Muscle of back (tissue), 11 donors: ENCODE results near the gene TGM5. TPM values are rescaled to one million over a fixed set of nuclear protein-coding genes. Genes with fewer than 3 reads are reported as not detected.

ENCODE experiments used
- DNase-seq, 3 donors: peaks; one replicate each; pipeline versions ENCODE4 v3.0.0 to v3.0.0-alpha.2; 2013
- polyA plus RNA-seq, 10 donors: library from polyadenylated mRNA; unstranded; fragments of 120-200 nt; gene quantifications; one replicate each; pipeline ENCODE4 v1.2.1, GENCODE V29; 2013; ENCODE audit not compliant: insufficient read length in 10 of 10

TGM5 gene
- polyA plus RNA-seq, 10 donors, result 0.04 to 0.50 (median 0.25) TPM; not detected in 2

- no peak for DNase-seq
Observed at GRCh38 chr15:43196760-43197548, 69.8 kb downstream of the TGM5 start.

GRCh38 chr15:43194795-43195194 is 71.9 kb downstream of the TGM5 start:
- no peak for DNase-seq

DNA sequence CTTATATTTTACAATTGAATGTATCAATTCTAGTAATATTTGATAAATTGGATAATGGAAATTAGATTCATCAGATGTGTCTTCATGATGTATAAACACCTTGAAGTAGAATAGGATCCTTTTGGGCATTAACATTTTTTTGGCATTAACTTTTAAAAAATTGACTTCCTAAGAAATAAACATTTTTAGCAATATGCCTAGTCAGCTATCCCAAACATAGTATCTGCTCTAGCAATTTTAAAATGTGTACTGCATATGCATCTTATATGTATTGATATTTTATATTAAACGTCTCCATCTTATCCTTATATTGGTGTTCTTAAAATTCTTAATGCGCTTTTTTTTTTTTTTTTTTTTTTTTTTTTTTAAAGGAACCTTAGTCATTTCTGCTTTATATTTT is 73.0 kb downstream of the TGM5 start:
- DNase-seq, result no peak

DNA sequence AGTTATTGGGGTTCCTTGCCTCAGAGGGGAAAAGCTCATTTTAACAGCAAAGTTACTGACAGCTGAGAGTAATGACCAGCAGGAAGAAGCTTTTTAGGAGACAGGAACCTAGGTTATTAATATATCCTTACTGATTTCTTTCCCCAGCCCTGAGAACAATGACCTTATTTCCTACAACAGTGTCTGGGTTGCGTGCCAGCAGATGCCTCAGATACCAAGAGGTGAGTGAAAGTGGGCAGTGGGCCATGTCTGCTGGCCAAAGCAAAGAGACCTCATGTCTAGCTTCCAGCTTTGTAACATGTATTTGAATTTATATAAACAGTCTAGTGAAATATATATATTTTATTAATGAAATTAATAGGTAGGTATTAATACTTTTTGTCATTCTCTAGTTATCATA is 76.5 kb downstream of the TGM5 start:
- no peak for DNase-seq

DNA sequence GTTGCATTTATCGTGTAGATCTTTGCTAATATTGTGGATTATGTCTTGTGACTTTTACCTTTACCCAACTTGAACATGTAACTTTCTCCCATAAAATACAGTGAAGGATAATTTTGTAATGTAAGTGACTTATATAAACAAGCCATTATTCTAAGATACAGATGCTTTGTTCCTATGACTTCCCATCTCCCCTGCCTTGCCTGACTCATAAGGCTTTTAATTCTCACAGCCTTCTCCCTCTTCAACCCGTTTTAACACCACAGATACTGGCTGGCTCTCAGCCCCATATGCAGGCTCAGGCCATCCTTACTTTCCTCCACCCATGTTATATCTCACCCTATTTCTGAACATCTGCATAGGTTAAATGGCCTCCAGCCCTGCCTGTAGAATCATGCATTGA is 77.4 kb downstream of the TGM5 start:
- no peak for DNase-seq

GRCh38 chr15:43187544-43188155 is 79.1 kb downstream of the TGM5 start:
- peak in 2 of 3 donors; percentile 19 to 50 for DNase-seq

GRCh38 chr15:43186003-43186353 is 80.8 kb downstream of the TGM5 start:
- peak in 1 of 3 donors; percentile 17 for DNase-seq

DNA sequence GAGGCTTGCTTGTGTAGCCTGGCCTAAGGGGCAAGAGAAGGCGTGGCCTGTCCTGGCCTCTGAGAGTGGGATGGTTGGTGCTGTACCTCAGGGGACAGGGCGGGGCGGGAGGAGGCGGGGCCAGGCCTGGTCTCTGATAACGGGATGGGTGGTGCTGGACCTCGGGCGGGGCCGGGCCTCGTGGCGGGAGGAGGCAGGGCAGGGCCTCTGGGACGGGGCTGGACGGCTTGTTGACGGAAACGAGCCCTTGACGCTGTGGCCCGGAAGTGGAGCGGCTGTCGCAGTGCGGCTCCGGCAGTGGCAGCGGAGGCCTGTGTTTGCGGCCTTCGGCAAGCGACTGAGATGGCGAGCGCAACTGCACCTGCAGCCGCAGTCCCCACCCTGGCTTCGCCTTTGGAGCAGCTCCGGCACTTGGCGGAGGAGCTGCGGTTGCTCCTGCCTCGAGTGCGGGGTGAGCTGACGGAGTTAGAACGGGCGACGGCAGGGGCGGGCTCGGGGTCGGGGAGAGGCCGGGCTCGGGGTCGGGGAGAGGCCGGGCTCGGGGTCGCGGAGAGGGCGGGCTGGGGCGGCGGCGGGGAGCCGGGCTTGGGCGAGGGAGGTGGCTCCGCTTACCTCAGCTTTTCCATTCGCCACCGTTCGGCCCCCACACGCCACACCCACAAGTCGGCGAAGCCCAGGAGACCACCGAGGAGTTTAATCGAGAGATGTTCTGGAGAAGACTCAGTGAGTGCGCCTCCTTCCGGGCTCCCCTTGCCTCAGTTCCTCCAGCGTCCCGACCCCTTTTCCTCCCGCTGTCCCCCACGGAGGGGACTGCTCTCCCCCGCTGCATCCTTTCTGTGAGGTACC is 81.3 kb downstream of the TGM5 start, which contains the start of gene CCNDBP1:
Gene CCNDBP1 (plus strand): TSS at position 247 of the 846 bp plus-strand sequence. CDS start 96 bp downstream, at position 343.
- peak; percentile 67 to 88 (median 73) for DNase-seq

GRCh38 chr15:43184407-43185124 is 82.2 kb downstream of the TGM5 start:
- DNase-seq, result no peak

GRCh38 chr15:43183270-43183669 is 83.5 kb downstream of the TGM5 start:
- DNase-seq, result no peak

Other genes starting within 250 kb of the TGM5 start
- gene UBR1, start 160.9 kb downstream of the TGM5 start, polyA plus RNA-seq, result 10 to 100 TPM; 14.7 to 32.6 (median 21.2) TPM
- 10 to 100 TPM in 2 of 10 donors, 1 to 10 TPM in 8; 5.5 to 11.0 (median 7.9) TPM for gene TMEM62, start 133.3 kb downstream of the TGM5 start, polyA plus RNA-seq
- 10 to 100 TPM; 36.2 to 46.0 (median 41.0) TPM for gene CCNDBP1, start 81.5 kb downstream of the TGM5 start, polyA plus RNA-seq
- 10 to 100 TPM in 1 of 10 donors, 1 to 10 TPM in 9; 1.1 to 13.0 (median 3.1) TPM for gene EPB42, start 45.9 kb downstream of the TGM5 start, polyA plus RNA-seq
- gene TGM7, start 35.3 kb upstream of the TGM5 start, polyA plus RNA-seq, result not detected
- 1 to 10 TPM; 5.2 to 8.5 (median 7.0) TPM for gene LCMT2, start 63.6 kb upstream of the TGM5 start, polyA plus RNA-seq
- 10 to 100 TPM; 11.9 to 18.3 (median 15.1) TPM for gene ZSCAN29, start 104.1 kb upstream of the TGM5 start, polyA plus RNA-seq
- gene TUBGCP4, start 104.2 kb upstream of the TGM5 start, polyA plus RNA-seq, result 10 to 100 TPM in 8 of 10 donors, 1 to 10 TPM in 2; 9.0 to 17.9 (median 11.9) TPM
- 10 to 100 TPM; 32.6 to 62.0 (median 42.5) TPM for gene TP53BP1, start 226.2 kb upstream of the TGM5 start, polyA plus RNA-seq